RWPE1 (cell line): Measurements from ENCODE around the gene CLEC18C.

Experiments
- CTCF ChIA-PET: fragments of 350-600 bp; sonication (Branson Sonifier 250); formaldehyde crosslinking; extraction: SDS; loops from one replicate; lab custom pipeline; 2021; lab: Yijun Ruan, JAX
- POLR2A ChIA-PET: fragments of 400-600 bp; formaldehyde crosslinking; extraction: SDS; loops from one replicate; lab custom pipeline; 2020; ENCODE audit warnings: antibody characterized with exemption; ENCODE audit not compliant: low non-redundant PET; lab: Yijun Ruan, JAX
- DNase-seq: peaks from one replicate; pipeline ENCODE4 v3.0.0; 2012; ENCODE audit warnings: low spot score
- H3K27ac ChIP-seq: fragments of 450-650 bp; 2 replicates; pipeline ENCODE4 v1.5.1; 2017
- CTCF ChIP-seq: fragments of 450-650 bp; conservative IDR thresholded peaks from 2 replicates; pipeline ENCODE4 v1.5.1; 2017; ENCODE audit warnings: low read depth, mild to moderate bottlenecking

Gene CLEC18C

GRCh38 chr16:70158261-70158939, 15.2 kb upstream of the CLEC18C start:
- TF ChIP-seq CTCF = no peak
- POLR2A ChIA-PET = no interaction called here
- no peak overlapping the region for H3K27ac ChIP-seq
- no peak for DNase-seq
- CTCF ChIA-PET = interaction anchor here (0.6 kb wide), 1 partner anchor 84 kb away, joined by 3 read pairs; no protein-coding TSS in a partner anchor

GRCh38 chr16:70159355-70160348, 13.9 kb upstream of the CLEC18C start:
- POLR2A ChIA-PET = no interaction called here
- CTCF ChIA-PET = no interaction called here
- TF ChIP-seq CTCF = no peak
- DNase-seq = no peak
- H3K27ac ChIP-seq = no peak overlapping the region

- no peak for DNase-seq
- no peak for TF ChIP-seq CTCF
- CTCF ChIA-PET = no interaction called here
- POLR2A ChIA-PET = no interaction called here
- no peak overlapping the region for H3K27ac ChIP-seq
Observed at GRCh38 chr16:70160388-70160787, 13.2 kb upstream of the CLEC18C start.

- TF ChIP-seq CTCF = no peak
- ChIA-PET CTCF (no interaction called here), POLR2A (no interaction called here)
- H3K27ac ChIP-seq = no peak overlapping the region
- DNase-seq = no peak
Observed at GRCh38 chr16:70160821-70161220, 12.8 kb upstream of the CLEC18C start.

GRCh38 chr16:70161350-70161749, 12.2 kb upstream of the CLEC18C start:
- DNase-seq = no peak
- TF ChIP-seq CTCF = no peak
- ChIA-PET POLR2A (no interaction called here), CTCF (no interaction called here)
- no peak overlapping the region for H3K27ac ChIP-seq

GRCh38 chr16:70162041-70162451, 11.5 kb upstream of the CLEC18C start:
- CTCF ChIA-PET = no interaction called here
- no peak overlapping the region; the same call in 1 of the 2 replicates for H3K27ac ChIP-seq
- peak; percentile 70 for DNase-seq
- POLR2A ChIA-PET = no interaction called here
- TF ChIP-seq CTCF = no peak
